Body of pancreas (tissue), 4 donors: ENCODE data around the gene SLC2A4RG.

Source experiments
- CTCF ChIP-seq, 7 experiments: fragments of 450-650 bp in 4 of 7; fragments of 200-600 bp in 3 of 7; sonication (generic) in 3 of 7; IDR thresholded peaks; one replicate each; pipeline ENCODE4 v1.5.1; 2016 to 2019; ENCODE audit warnings: antibody characterized with exemption in 7 of 7
- POLR2A ChIP-seq, 3 donors: fragments of 450-650 bp; IDR thresholded peaks; one replicate each; pipeline ENCODE4 v1.6.1; 2016; ENCODE audit warnings: antibody characterized with exemption in 3 of 3, mild to moderate bottlenecking in 2 of 3

- TF ChIP-seq CTCF (IDR thresholded peaks at IDR 0.05) (no peak), POLR2A (IDR thresholded peaks at IDR 0.05) (no peak)
Observed at GRCh38 chr20:63711085-63711645, 28.4 kb upstream of the SLC2A4RG start.
